Lower lobe of right lung (tissue), 2 donors: Measurements from ENCODE around the gene PACSIN2. TPM values are rescaled to one million over a fixed set of nuclear protein-coding genes. Genes with fewer than 3 reads are reported as not detected.

Experiments
- ATAC-seq, 2 donors: fragments of 200-7000 bp; cut with Tn5 transposase; one replicate each; pipeline ENCODE4 v1.9.1; 2020 to 2022; ENCODE audit warnings: mild to moderate bottlenecking in 2 of 2, moderate library complexity in 2 of 2
- DNase-seq: peaks from one replicate; pipeline ENCODE4 v3.0.0-alpha.2; 2020
- H3K27ac ChIP-seq: fragments of 200-600 bp; one replicate; pipeline ENCODE4 v1.8.0; 2022
- H3K27me3 ChIP-seq: fragments of 200-600 bp; one replicate; pipeline ENCODE4 v1.8.0; 2022; ENCODE audit warnings: low read depth
- H3K36me3 ChIP-seq: fragments of 200-600 bp; one replicate; pipeline ENCODE4 v1.8.0; 2022; ENCODE audit warnings: mild to moderate bottlenecking
- H3K4me1 ChIP-seq: fragments of 200-600 bp; one replicate; pipeline ENCODE4 v1.8.0; 2022
- H3K4me3 ChIP-seq: fragments of 200-600 bp; one replicate; pipeline ENCODE4 v1.8.0; 2022; ENCODE audit warnings: mild to moderate bottlenecking
- H3K9me3 ChIP-seq: fragments of 200-600 bp; one replicate; pipeline ENCODE4 v1.8.0; 2022
- intact Hi-C: fragments of 100-400 bp; cut with DNase I; formaldehyde crosslinking; loops from one replicate; pipeline ENCODE4 v1.11.0; 2022
- total RNA-seq: library from RNA; stranded (reverse); fragmentation: NEBNext Ultra II Directional; extraction: Animal tissue kit (Norgen Biotek cat#: 25700); gene quantifications from one replicate; pipeline ENCODE4 v1.2.1, GENCODE V29; 2021
- TF ChIP-seq, protein P1 (sequence below): fragments of 200-600 bp; IDR thresholded peaks from one replicate; pipeline ENCODE4 v1.8.0; 2022; ENCODE audit warnings: antibody characterized with exemption, mild to moderate bottlenecking
- donor health status: DM: no; HTN: yes; CAD: no; lungs with severe emphysema.

Gene PACSIN2
- total RNA-seq, 1 donor from 2014 or later = 104 TPM

- intact Hi-C loops = no loop called here
- Histone ChIP-seq H3K36me3 (peaks cover 34% of the 10 kb centered on the region), H3K27ac (peak overlapping the region; percentile 74), H3K4me3 (no peak overlapping the region), H3K27me3 (no peaks in the 10 kb centered on the region), H3K4me1 (peaks cover 57% of the 10 kb centered on the region), H3K9me3 (no peaks in the 10 kb centered on the region)
- TF ChIP-seq, protein P1, sequence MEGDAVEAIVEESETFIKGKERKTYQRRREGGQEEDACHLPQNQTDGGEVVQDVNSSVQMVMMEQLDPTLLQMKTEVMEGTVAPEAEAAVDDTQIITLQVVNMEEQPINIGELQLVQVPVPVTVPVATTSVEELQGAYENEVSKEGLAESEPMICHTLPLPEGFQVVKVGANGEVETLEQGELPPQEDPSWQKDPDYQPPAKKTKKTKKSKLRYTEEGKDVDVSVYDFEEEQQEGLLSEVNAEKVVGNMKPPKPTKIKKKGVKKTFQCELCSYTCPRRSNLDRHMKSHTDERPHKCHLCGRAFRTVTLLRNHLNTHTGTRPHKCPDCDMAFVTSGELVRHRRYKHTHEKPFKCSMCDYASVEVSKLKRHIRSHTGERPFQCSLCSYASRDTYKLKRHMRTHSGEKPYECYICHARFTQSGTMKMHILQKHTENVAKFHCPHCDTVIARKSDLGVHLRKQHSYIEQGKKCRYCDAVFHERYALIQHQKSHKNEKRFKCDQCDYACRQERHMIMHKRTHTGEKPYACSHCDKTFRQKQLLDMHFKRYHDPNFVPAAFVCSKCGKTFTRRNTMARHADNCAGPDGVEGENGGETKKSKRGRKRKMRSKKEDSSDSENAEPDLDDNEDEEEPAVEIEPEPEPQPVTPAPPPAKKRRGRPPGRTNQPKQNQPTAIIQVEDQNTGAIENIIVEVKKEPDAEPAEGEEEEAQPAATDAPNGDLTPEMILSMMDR = no peak
- DNase-seq (no peak), ATAC-seq (no peak)
Measured at GRCh38 chr22:42893371-42894150, 121.4 kb downstream of the PACSIN2 start.

DNA sequence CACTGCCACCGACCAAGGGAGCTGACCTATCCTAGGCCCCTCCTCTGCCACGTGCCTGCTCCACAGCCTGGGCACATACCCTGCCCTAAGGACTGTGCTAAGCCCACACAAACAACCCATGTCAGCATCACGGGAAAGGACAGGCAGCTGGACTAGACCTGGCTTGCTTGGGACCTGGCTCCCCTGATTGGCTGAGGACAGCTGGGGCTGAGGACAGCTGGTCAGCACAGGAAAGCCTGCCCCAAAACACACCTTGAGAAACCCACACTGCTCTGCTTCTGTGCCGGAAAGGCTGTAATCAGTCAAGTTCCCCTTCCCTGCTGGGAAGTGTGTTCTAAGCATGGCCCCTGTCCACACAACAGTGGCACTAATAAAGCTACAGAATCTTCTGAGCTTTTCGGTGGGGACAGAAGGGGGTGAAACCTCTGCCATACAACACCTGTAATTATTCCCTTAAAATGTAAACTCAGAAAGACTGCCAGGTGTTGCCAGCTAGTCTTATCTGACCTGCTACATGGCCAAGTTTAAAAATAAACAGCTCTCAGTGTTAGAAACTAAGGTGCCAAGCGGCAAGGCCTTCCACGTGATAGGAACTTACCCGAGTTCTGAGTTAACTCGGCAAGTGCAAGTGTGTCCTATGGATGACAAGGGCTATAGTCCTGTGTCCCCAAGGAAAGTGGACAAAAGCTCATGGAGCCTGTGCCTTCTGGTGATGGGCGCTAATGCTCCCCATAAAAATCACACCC, 122.2 kb downstream of the PACSIN2 start:
- Histone ChIP-seq H3K9me3 (no peaks in the 10 kb centered on the region), H3K4me1 (peaks cover 57% of the 10 kb centered on the region), H3K4me3 (no peak overlapping the region), H3K27me3 (no peaks in the 10 kb centered on the region), H3K36me3 (peaks cover 42% of the 10 kb centered on the region), H3K27ac (peak overlapping the region; percentile 74)
- DNase-seq (peak; percentile 59), ATAC-seq (peak; percentile 53 to 63)
- intact Hi-C loops = no loop called here
- TF ChIP-seq, protein P1 = no peak

- ATAC-seq (no peak), DNase-seq (no peak)
- peaks cover 46% of the 10 kb centered on the region for H3K36me3 ChIP-seq
- H3K27me3 ChIP-seq = no peaks in the 10 kb centered on the region
- peaks cover 57% of the 10 kb centered on the region for H3K4me1 ChIP-seq
- intact Hi-C loops = no loop called here
- no peaks in the 10 kb centered on the region for H3K9me3 ChIP-seq
- peak overlapping the region; percentile 74 for H3K27ac ChIP-seq
- TF ChIP-seq, protein P1 = no peak
- H3K4me3 ChIP-seq = no peak overlapping the region
Measured at GRCh38 chr22:42892156-42892555, 122.8 kb downstream of the PACSIN2 start.

GRCh38 chr22:42891696-42892095, 123.3 kb downstream of the PACSIN2 start:
- no peaks in the 10 kb centered on the region for H3K9me3 ChIP-seq
- TF ChIP-seq, protein P1 = no peak
- peaks cover 50% of the 10 kb centered on the region for H3K36me3 ChIP-seq
- H3K27ac ChIP-seq = peak overlapping the region; percentile 74
- DNase-seq (no peak), ATAC-seq (no peak)
- H3K4me1 ChIP-seq = peaks cover 57% of the 10 kb centered on the region
- no peak overlapping the region for H3K4me3 ChIP-seq
- H3K27me3 ChIP-seq = no peaks in the 10 kb centered on the region
- intact Hi-C loops = no loop called here

DNA sequence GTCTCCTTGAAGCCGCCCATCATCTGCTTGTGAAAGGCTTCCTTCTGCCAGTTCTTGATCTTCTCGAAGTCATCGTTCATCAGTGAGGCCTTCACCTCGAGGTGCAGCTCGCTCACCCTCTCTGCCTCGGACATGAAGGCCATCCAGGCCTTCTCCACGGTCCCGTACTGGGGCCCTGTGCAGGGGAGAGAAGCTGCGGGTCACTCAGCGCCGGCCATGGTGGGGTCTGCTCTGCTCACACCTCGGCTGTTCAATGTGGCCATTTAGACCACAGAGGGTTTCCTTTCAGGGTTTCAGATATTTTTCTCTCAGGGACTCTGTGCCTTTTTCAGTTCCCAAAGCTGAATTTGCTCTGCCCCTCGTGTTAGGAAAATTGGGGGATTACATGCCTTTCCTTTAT, 123.9 kb downstream of the PACSIN2 start:
- no peaks in the 10 kb centered on the region for H3K27me3 ChIP-seq
- ATAC-seq (no peak), DNase-seq (no peak)
- TF ChIP-seq, protein P1 = no peak
- intact Hi-C loops = no loop called here
- H3K36me3 ChIP-seq = peaks cover 57% of the 10 kb centered on the region
- no peak overlapping the region for H3K27ac ChIP-seq
- H3K4me3 ChIP-seq = no peak overlapping the region
- no peaks in the 10 kb centered on the region for H3K9me3 ChIP-seq
- peaks cover 50% of the 10 kb centered on the region for H3K4me1 ChIP-seq
